HCT116 (cell line): Measurements from ENCODE around the gene CLASP1.

Experiments
- POLR2A ChIP-seq: IDR thresholded peaks from 2 replicates; pipeline ENCODE4 v1.7.0; 2011; ENCODE audit warnings: borderline replicate concordance; ENCODE audit not compliant: insufficient read depth, insufficient read length; ENCODE audit errors: extremely low read depth
- POLR2AphosphoS5 ChIP-seq: IDR thresholded peaks from 2 replicates; pipeline ENCODE4 v1.6.1; 2011; ENCODE audit warnings: mild to moderate bottlenecking, low read depth, low read length, moderate library complexity
- RAD21 ChIP-seq: IDR thresholded peaks from 2 replicates; pipeline ENCODE4 v1.6.1; 2012; ENCODE audit warnings: low read depth, mild to moderate bottlenecking
- TCF7L2 ChIP-seq: IDR thresholded peaks from 2 replicates; pipeline ENCODE4 v1.7.0; 2011; ENCODE audit warnings: borderline replicate concordance, inconsistent platforms; ENCODE audit not compliant: insufficient read depth, insufficient read length; ENCODE audit errors: extremely low read depth
- ZNF274 ChIP-seq: fragments of 200-500 bp; sonication (Bioruptor generic); IDR thresholded peaks from 2 replicates; pipeline ENCODE4 v1.6.1; 2014; ENCODE audit warnings: mild to moderate bottlenecking, low read depth, low read length, inconsistent platforms
- TF ChIP-seq, protein P1 (sequence below), 3 experiments: fragments of 200-600 bp in 1 of 3; sonication (generic) in 1 of 3; IDR thresholded peaks in 2 of 3; conservative IDR thresholded peaks in 1 of 3; 2 replicates each; pipeline ENCODE4 v1.5.1; 2012 to 2017; ENCODE audit warnings: low read depth in 2 of 3, low read length in 2 of 3, antibody characterized with exemption in 1 of 3, borderline replicate concordance in 1 of 3, control low read depth in 1 of 3, mild to moderate bottlenecking in 1 of 3, mixed read lengths in 1 of 3, mixed run types in 1 of 3, moderate library complexity in 1 of 3; ENCODE audit not compliant: insufficient read depth in 1 of 3

DNA sequence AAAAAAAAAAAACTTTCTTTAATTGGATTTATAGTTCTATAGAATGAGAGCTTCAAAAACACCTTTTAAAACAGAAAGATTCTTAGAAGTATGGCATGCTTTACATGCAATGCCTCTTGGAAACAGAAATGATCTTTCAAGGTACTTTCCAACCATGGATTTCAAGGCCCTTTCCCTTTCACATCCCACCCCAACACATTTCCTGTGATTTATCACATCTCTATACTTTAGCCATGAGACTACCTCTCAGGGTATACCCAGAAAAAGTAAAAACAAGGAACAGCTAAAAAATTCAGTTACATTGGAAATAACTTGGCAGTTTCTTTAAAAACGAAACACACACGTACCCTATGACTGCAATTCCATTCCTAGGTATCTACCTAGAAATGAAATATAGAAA, 103.3 kb downstream of the CLASP1 start:
- TF ChIP-seq RAD21, result no peak
- no peak for TF ChIP-seq POLR2A
- TF ChIP-seq TCF7L2, result no peak
- TF ChIP-seq, protein P1, sequence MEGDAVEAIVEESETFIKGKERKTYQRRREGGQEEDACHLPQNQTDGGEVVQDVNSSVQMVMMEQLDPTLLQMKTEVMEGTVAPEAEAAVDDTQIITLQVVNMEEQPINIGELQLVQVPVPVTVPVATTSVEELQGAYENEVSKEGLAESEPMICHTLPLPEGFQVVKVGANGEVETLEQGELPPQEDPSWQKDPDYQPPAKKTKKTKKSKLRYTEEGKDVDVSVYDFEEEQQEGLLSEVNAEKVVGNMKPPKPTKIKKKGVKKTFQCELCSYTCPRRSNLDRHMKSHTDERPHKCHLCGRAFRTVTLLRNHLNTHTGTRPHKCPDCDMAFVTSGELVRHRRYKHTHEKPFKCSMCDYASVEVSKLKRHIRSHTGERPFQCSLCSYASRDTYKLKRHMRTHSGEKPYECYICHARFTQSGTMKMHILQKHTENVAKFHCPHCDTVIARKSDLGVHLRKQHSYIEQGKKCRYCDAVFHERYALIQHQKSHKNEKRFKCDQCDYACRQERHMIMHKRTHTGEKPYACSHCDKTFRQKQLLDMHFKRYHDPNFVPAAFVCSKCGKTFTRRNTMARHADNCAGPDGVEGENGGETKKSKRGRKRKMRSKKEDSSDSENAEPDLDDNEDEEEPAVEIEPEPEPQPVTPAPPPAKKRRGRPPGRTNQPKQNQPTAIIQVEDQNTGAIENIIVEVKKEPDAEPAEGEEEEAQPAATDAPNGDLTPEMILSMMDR (IDR thresholded peaks at IDR 0.05 in 2 of 3, conservative IDR thresholded peaks at IDR 0.05 in 1 of 3; ENCODE audit: borderline replicate concordance in 1 of 3, insufficient read depth in 1 of 3, low read depth in 2 of 3, low read length in 2 of 3), result no peak
- no peak for TF ChIP-seq POLR2AphosphoS5
- TF ChIP-seq ZNF274, result no peak
